H1 (cell line): ENCODE data around the gene RPL41. TPM values are rescaled to one million over a fixed set of nuclear protein-coding genes. Genes with fewer than 3 reads are reported as not detected.

Source experiments
- CTCF ChIA-PET: fragments of 300-600 bp; sonication (Branson Sonifier 250); formaldehyde crosslinking; loops from one replicate; lab custom pipeline; 2021; ENCODE audit not compliant: partially characterized antibody; lab: Charles Lee
- POLR2A ChIA-PET: fragments of 300-600 bp; sonication (Branson Sonifier 250); formaldehyde crosslinking; loops from one replicate; lab custom pipeline; 2021; ENCODE audit warnings: inconsistent platforms; ENCODE audit not compliant: partially characterized antibody; lab: Charles Lee
- DNase-seq, 2 experiments: peaks; one replicate each; pipeline versions ENCODE4 v3.0.0 to v3.0.0-alpha.2; 2010 to 2022; ENCODE audit warnings: low spot score in 2 of 2, low read depth in 1 of 2, mixed read lengths in 1 of 2
- FAIRE-seq: peaks from 2 replicates; lab custom pipeline; 2011; peaks lifted over from hg19 to GRCh38; lab: Jason Lieb, UNC
- H2AFZ ChIP-seq: 2 replicates; pipeline ENCODE4 v1.8.1; 2012; ENCODE audit warnings: low read length, inconsistent platforms
- H2AK5ac ChIP-seq: 2 replicates; pipeline ENCODE4 v1.6.1; 2013; ENCODE audit warnings: low read depth, low read length
- H2BK120ac ChIP-seq: replicated peaks from 2 replicates; pipeline ENCODE3; 2013; ENCODE audit warnings: low read depth, low read length, inconsistent platforms
- H2BK12ac ChIP-seq: 2 replicates; pipeline ENCODE4 v1.6.1; 2013; ENCODE audit warnings: low read depth, low read length
- H2BK15ac ChIP-seq: 2 replicates; pipeline ENCODE4 v1.6.1; 2013; ENCODE audit warnings: low read length
- H2BK20ac ChIP-seq: 2 replicates; pipeline ENCODE4 v1.6.1; 2013; ENCODE audit warnings: low read length
- H2BK5ac ChIP-seq: 2 replicates; pipeline ENCODE4 v1.6.1; 2013; ENCODE audit warnings: low read depth, low read length
- H3K14ac ChIP-seq: 2 replicates; pipeline ENCODE4 v1.6.1; 2013; ENCODE audit warnings: inconsistent platforms; ENCODE audit not compliant: insufficient read length
- H3K18ac ChIP-seq: 2 replicates; pipeline ENCODE4 v1.6.1; 2013; ENCODE audit warnings: low read length; ENCODE audit errors: extremely low read depth
- H3K23ac ChIP-seq: 2 replicates; pipeline ENCODE4 v1.6.1; 2013; ENCODE audit warnings: inconsistent platforms; ENCODE audit not compliant: insufficient read length
- H3K23me2 ChIP-seq: 2 replicates; pipeline ENCODE4 v1.6.1; 2013; ENCODE audit warnings: low read depth, low read length
- H3K27ac ChIP-seq: 2 replicates; pipeline ENCODE4 v1.6.1; 2011; ENCODE audit warnings: low read depth, low read length, inconsistent platforms
- H3K27me3 ChIP-seq, 4 experiments: replicated peaks in 1 of 4; 1 replicate in 1 of 4; 2 replicates in 3 of 4; pipeline versions ENCODE4 v1.6.1 to v1.8.1; 2011 to 2013; ENCODE audit warnings: low read length in 3 of 4, mild to moderate bottlenecking in 3 of 4, inconsistent platforms in 2 of 4, mixed read lengths in 2 of 4, moderate library complexity in 1 of 4; ENCODE audit not compliant: control insufficient read depth in 3 of 4, insufficient read depth in 3 of 4; ENCODE audit errors: extremely low read depth in 1 of 4
- H3K36me3 ChIP-seq, 4 experiments: 2 replicates each; pipeline versions ENCODE4 v1.6.1 to v1.8.1; 2011 to 2013; ENCODE audit warnings: mild to moderate bottlenecking in 4 of 4, low read length in 3 of 4, moderate library complexity in 2 of 4, control low read depth in 1 of 4, inconsistent platforms in 1 of 4; ENCODE audit not compliant: insufficient read depth in 4 of 4, control insufficient read depth in 2 of 4
- H3K4ac ChIP-seq: replicated peaks from 2 replicates; pipeline ENCODE3; 2013; ENCODE audit warnings: low read length, low read depth, mixed read lengths, inconsistent platforms; ENCODE audit not compliant: insufficient read length
- H3K4me1 ChIP-seq, 4 experiments: replicated peaks in 1 of 4; 1 replicate in 1 of 4; 2 replicates in 3 of 4; pipeline versions ENCODE4 v1.6.1 to v1.8.1; 2011 to 2013; ENCODE audit warnings: low read length in 3 of 4, inconsistent platforms in 2 of 4, mixed read lengths in 1 of 4; ENCODE audit not compliant: insufficient read depth in 4 of 4, control insufficient read depth in 3 of 4
- H3K4me2 ChIP-seq, 2 experiments: 2 replicates each; pipeline versions ENCODE4 v1.6.1 to v1.8.1; 2011 to 2013; ENCODE audit warnings: low read depth in 2 of 2, low read length in 2 of 2, control low read depth in 1 of 2, inconsistent platforms in 1 of 2, mild to moderate bottlenecking in 1 of 2; ENCODE audit not compliant: insufficient read depth in 1 of 2
- H3K4me3 ChIP-seq, 4 experiments: fragments of 200-600, 300-600 bp in 1 of 4; sonication (generic), shearing (Covaris generic), sonication (Bioruptor Twin) in 1 of 4; 2 replicates each; pipeline versions ENCODE4 v1.5.1 to v1.8.1; 2011 to 2016; ENCODE audit warnings: low read length in 4 of 4, low read depth in 3 of 4, control low read depth in 2 of 4, inconsistent platforms in 2 of 4, mild to moderate bottlenecking in 2 of 4, mixed read lengths in 1 of 4, moderate library complexity in 1 of 4; ENCODE audit not compliant: insufficient read depth in 2 of 4; ENCODE audit errors: extremely low read depth in 1 of 4
- H3K56ac ChIP-seq: replicated peaks from 2 replicates; pipeline ENCODE3; 2013; ENCODE audit warnings: low read depth, mild to moderate bottlenecking, mixed read lengths, low read length, inconsistent platforms; ENCODE audit not compliant: insufficient read length
- H3K79me1 ChIP-seq: 2 replicates; pipeline ENCODE4 v1.6.1; 2013; ENCODE audit warnings: low read depth, low read length, control low read depth
- H3K79me2 ChIP-seq, 2 experiments: 2 replicates each; pipeline versions ENCODE4 v1.6.1 to v1.8.1; 2012 to 2013; ENCODE audit warnings: low read length in 2 of 2, mild to moderate bottlenecking in 2 of 2, inconsistent platforms in 1 of 2; ENCODE audit not compliant: insufficient read depth in 2 of 2, control insufficient read depth in 1 of 2
- H3K9ac ChIP-seq, 4 experiments: replicated peaks in 1 of 4; 1 replicate in 1 of 4; 2 replicates in 3 of 4; pipeline versions ENCODE4 v1.6.1 to v1.8.1; 2011 to 2013; ENCODE audit warnings: low read depth in 3 of 4, low read length in 3 of 4, control low read depth in 2 of 4, mild to moderate bottlenecking in 2 of 4, moderate library complexity in 2 of 4, inconsistent platforms in 1 of 4; ENCODE audit errors: extremely low read depth in 1 of 4
- H3K9me3 ChIP-seq, 2 experiments: 2 replicates each; pipeline versions ENCODE4 v1.6.1 to v1.8.1; 2012 to 2013; ENCODE audit warnings: mild to moderate bottlenecking in 2 of 2, moderate library complexity in 2 of 2, control low read depth in 1 of 2, inconsistent platforms in 1 of 2, low read depth in 1 of 2, low read length in 1 of 2, mixed read lengths in 1 of 2; ENCODE audit not compliant: insufficient read depth in 2 of 2
- H4K20me1 ChIP-seq, 2 experiments: replicated peaks in 1 of 2; 2 replicates each; pipeline versions ENCODE3 to v1.8.1; 2011 to 2013; ENCODE audit warnings: inconsistent platforms in 2 of 2, low read length in 2 of 2, mild to moderate bottlenecking in 1 of 2; ENCODE audit not compliant: insufficient read depth in 2 of 2, control insufficient read depth in 1 of 2
- H4K5ac ChIP-seq: 2 replicates; pipeline ENCODE4 v1.6.1; 2013; ENCODE audit warnings: low read length, low read depth, mixed read lengths, inconsistent platforms; ENCODE audit not compliant: insufficient read length
- H4K8ac ChIP-seq: 2 replicates; pipeline ENCODE4 v1.8.0; 2013; ENCODE audit warnings: mild to moderate bottlenecking, moderate library complexity, low read length, inconsistent platforms; ENCODE audit not compliant: insufficient read depth; ENCODE audit errors: extremely low read depth
- H4K91ac ChIP-seq: replicated peaks from 2 replicates; pipeline ENCODE3; 2013; ENCODE audit warnings: low read length, mixed read lengths, inconsistent platforms; ENCODE audit not compliant: insufficient read length
- NANOG ChIP-seq: IDR thresholded peaks from 2 replicates; pipeline ENCODE4 v1.6.1; 2011; ENCODE audit warnings: low read length, low read depth, mild to moderate bottlenecking, inconsistent platforms; ENCODE audit not compliant: insufficient read depth, poor library complexity, severe bottlenecking
- POLR2A ChIP-seq, 2 experiments: IDR thresholded peaks; 1 replicate in 1 of 2; 2 replicates in 1 of 2; pipeline ENCODE4 v1.6.1; 2011; ENCODE audit warnings: low read depth in 2 of 2, low read length in 2 of 2, mild to moderate bottlenecking in 2 of 2; ENCODE audit errors: control extremely low read depth in 1 of 2
- POU5F1 ChIP-seq: IDR thresholded peaks from 2 replicates; pipeline ENCODE4 v1.6.1; 2011; ENCODE audit warnings: low read depth, mild to moderate bottlenecking, low read length, moderate library complexity
- SIRT6 ChIP-seq: IDR thresholded peaks from one replicate; pipeline ENCODE4 v1.7.1; 2012; ENCODE audit warnings: low read length, inconsistent platforms
- TEAD4 ChIP-seq: IDR thresholded peaks from 2 replicates; pipeline ENCODE4 v1.6.1; 2012; ENCODE audit warnings: low read depth, low read length, inconsistent platforms, mixed read lengths
- WGBS, 2 experiments: shearing (Covaris generic) in 1 of 2; methylation state at CpG; one replicate each; pipeline versions ENCODE4 v1.1.6 to v1.1.7; 2013 to 2015; ENCODE audit warnings: low lambda C conversion rate in 2 of 2, mixed read lengths in 2 of 2, inconsistent platforms in 1 of 2, low coverage in 1 of 2, missing lambda C conversion rate in 1 of 2; ENCODE audit not compliant: insufficient replicate concordance in 2 of 2, insufficient coverage in 1 of 2, insufficient read length in 1 of 2; ENCODE audit errors: extremely low coverage in 1 of 2, missing lambda C conversion rate in 1 of 2; 5-methylcytosine and 5-hydroxymethylcytosine counted together
- polyA plus RNA-seq, 7 experiments: library from polyadenylated mRNA; depleted of rRNA in 3 of 7; stranded (reverse) in 5 of 7; unstranded in 2 of 7; fragments of >200 nt in 5 of 7; fragments of 200-250 nt in 2 of 7; gene quantifications; 1 replicate in 5 of 7; 2 replicates in 1 of 7; 4 replicates in 1 of 7; pipeline versions ENCODE4 v1.2.1 to v1.2.3, GENCODE V29; 2011 to 2013; ENCODE audit warnings: missing spikeins in 2 of 7, mixed read lengths in 2 of 7
- total RNA-seq: library from RNA; stranded (reverse); fragmentation: NEBNext Ultra II Directional; extraction: Animal tissue kit (Norgen Biotek cat#: 25700); gene quantifications from 2 replicates; pipeline ENCODE4 v1.2.1, GENCODE V29; 2021
- TF ChIP-seq, protein P1 (sequence below): IDR thresholded peaks from 2 replicates; pipeline ENCODE4 v1.6.1; 2011; ENCODE audit warnings: low read depth, mild to moderate bottlenecking, low read length; ENCODE audit not compliant: insufficient read depth

The RPL41 gene
- total and polyA plus RNA-seq, 2 of the 8 experiments (the other 6 are each of a cell fraction or from before 2014, with no cell fraction given): 4,440 to 16,488 TPM

DNA sequence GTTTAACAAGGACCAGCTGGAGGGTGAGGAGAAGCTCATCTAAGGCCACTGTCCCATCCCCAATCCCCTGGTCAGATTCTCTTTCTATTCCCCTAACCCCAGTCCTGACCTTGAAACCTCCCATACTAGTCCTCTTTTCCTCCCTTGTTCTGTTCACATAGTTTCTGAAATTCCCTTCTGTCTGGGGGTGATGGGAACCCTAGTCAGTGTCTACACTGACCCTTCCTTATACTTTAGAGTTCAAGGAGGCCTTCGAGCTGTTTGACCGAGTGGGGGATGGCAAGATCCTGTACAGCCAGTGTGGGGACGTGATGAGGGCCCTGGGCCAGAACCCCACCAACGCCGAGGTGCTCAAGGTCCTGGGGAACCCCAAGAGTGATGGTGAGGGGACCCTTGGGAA is 38.4 kb downstream of the RPL41 start:
- Histone ChIP-seq H3K23ac (no peak overlapping the region), H2BK120ac (no peak overlapping the region), H3K9ac (no peak overlapping the region), H2BK15ac (no peak overlapping the region), H2AK5ac (no peak overlapping the region), H3K4me2 (no peak overlapping the region), H4K20me1 (peaks cover 2 to 8% of the 10 kb centered on the region in 2 experiments), H3K18ac (no peak overlapping the region), H3K23me2 (peaks cover 24% of the 10 kb centered on the region), H3K14ac (no peak overlapping the region), H2BK5ac (no peak overlapping the region), H2AFZ (no peak overlapping the region), H4K5ac (no peak overlapping the region), H4K91ac (no peak overlapping the region), H3K4me1 (peaks cover 9 to 21% (median 13%) of the 10 kb centered on the region in 4 experiments), H3K79me1 (peaks cover 3% of the 10 kb centered on the region; the same call in 1 of the 2 replicates), H3K79me2 (peaks cover 3 to 23% of the 10 kb centered on the region in 2 experiments), H3K56ac (no peak overlapping the region), H3K27me3 (no peaks in the 10 kb centered on the region; a peak in 1 of 7 replicates), H3K4me3 (no peak overlapping the region), H2BK12ac (no peak overlapping the region), H3K9me3 (no peaks in the 10 kb centered on the region), H2BK20ac (no peak overlapping the region), H3K27ac (no peak overlapping the region), H3K4ac (no peak overlapping the region), H3K36me3 (peaks cover 6 to 19% (median 9%) of the 10 kb centered on the region in 4 experiments; a peak in 7 of 8 replicates), H4K8ac (no peak overlapping the region)
- ChIA-PET POLR2A (interaction anchor here (1.1 to 15.6 kb wide), 7 partner anchors 8 to 294 kb away, joined by 3 to 656 read pairs (median 7); partner anchors contain the start of genes PA2G4, RNF41, SMARCC2 and TIMELESS), CTCF (interaction anchor here (1.2 to 2.7 kb wide), 5 partner anchors 10 to 44 kb away, joined by 3 to 15 read pairs (median 4); partner anchors contain the start of genes ESYT1 and ZC3H10)
- DNase-seq (no peak), FAIRE-seq (no peak)
- 94% methylated on average over 5 of the region's 5 CpGs; no CpG with 5 or more reads in 1 of the 2 experiments for WGBS, 2 experiments
- TF ChIP-seq SIRT6: no peak
- TF ChIP-seq POU5F1: no peak
- TF ChIP-seq NANOG: no peak
- TF ChIP-seq POLR2A (IDR thresholded peaks at IDR 0.05; ENCODE audit: control extremely low read depth in 1 of 2, low read depth in 2 of 2, low read length in 2 of 2): no peak
- no peak for TF ChIP-seq TEAD4
- TF ChIP-seq, protein P1, sequence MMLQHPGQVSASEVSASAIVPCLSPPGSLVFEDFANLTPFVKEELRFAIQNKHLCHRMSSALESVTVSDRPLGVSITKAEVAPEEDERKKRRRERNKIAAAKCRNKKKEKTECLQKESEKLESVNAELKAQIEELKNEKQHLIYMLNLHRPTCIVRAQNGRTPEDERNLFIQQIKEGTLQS: no peak
